Vagina (tissue), 2 donors: Measurements from ENCODE around the gene LRMDA.

Source experiments
- CTCF ChIP-seq, 3 experiments: fragments of 450-650 bp in 2 of 3; fragments of 200-600 bp in 1 of 3; sonication (generic) in 1 of 3; IDR thresholded peaks; one replicate each; pipeline ENCODE4 v1.5.1; 2017 to 2019; ENCODE audit warnings: antibody characterized with exemption in 3 of 3, mild to moderate bottlenecking in 2 of 3, moderate library complexity in 2 of 3
- POLR2A ChIP-seq, 2 donors: fragments of 450-650 bp; IDR thresholded peaks; one replicate each; pipeline ENCODE4 v1.6.1; 2017; ENCODE audit warnings: antibody characterized with exemption in 2 of 2, mild to moderate bottlenecking in 2 of 2, moderate library complexity in 2 of 2
- POLR2AphosphoS5 ChIP-seq, 2 donors: sonication (generic); formaldehyde crosslinking; IDR thresholded peaks; one replicate each; pipeline ENCODE4 v1.9.0; 2017; ENCODE audit warnings: antibody characterized with exemption in 2 of 2, mild to moderate bottlenecking in 2 of 2, low read depth in 1 of 2; ENCODE audit not compliant: insufficient read depth in 1 of 2

GRCh38 chr10:76286536-76286935 is 855.1 kb downstream of the LRMDA start:
- TF ChIP-seq CTCF (IDR thresholded peaks at IDR 0.05) (no peak), POLR2AphosphoS5 (IDR thresholded peaks at IDR 0.05; ENCODE audit: insufficient read depth in 1 of 2, low read depth in 1 of 2) (no peak), POLR2A (IDR thresholded peaks at IDR 0.05) (no peak)
